GM18868 (cell line): ENCODE data around the gene NOL7.

Experiments used
- ATAC-seq: cut with Tn5 transposase; IDR thresholded peaks from one replicate; pipeline ENCODE4 v1.9.1; 2021; ENCODE audit warnings: mild to moderate bottlenecking, moderate library complexity; ENCODE audit not compliant: unreplicated experiment

The NOL7 gene

DNA sequence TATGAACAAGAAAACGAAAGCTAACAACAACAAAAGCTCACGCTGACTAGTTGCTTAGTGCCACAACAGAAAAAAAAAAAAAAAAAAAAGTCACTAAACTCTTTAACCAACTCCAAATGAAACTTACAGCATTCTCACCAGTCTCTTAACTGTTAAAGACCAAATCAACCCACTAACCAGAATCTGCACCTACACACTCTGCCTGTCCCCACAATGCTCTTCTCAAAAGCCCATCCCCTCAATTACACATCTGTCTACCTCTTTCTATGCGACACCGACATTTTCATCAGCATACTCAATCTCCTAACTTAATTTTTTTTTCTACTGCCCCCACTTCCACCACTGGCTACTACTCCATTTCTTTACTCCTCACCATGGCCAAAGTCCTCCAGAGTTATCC, 34.3 kb downstream of the NOL7 start:
- no peak for ATAC-seq

DNA sequence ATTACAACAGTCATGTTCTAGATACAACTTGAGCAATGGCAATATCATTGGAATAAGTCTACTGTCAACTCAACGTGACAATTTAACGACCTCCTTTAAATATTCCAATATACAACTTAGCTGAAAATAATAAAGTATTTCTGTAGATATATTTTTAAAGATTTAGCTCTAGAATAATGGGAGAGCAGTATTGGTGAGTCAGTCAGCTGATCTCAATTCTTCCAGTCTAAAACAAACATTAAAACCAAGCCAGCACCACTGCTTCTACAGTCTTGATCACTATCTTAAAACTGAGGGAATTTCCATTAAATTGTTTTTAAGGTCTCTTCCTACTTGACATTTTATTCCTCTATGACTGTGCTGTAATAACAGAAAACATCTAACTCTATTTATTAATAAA, 38.2 kb downstream of the NOL7 start:
- ATAC-seq = no peak

- ATAC-seq = no peak
Measured at GRCh38 chr6:13654496-13654895, 39.4 kb downstream of the NOL7 start.

- no peak for ATAC-seq
Measured at GRCh38 chr6:13655700-13656099, 40.6 kb downstream of the NOL7 start.

GRCh38 chr6:13660273-13660672, 45.1 kb downstream of the NOL7 start:
- ATAC-seq = no peak

DNA sequence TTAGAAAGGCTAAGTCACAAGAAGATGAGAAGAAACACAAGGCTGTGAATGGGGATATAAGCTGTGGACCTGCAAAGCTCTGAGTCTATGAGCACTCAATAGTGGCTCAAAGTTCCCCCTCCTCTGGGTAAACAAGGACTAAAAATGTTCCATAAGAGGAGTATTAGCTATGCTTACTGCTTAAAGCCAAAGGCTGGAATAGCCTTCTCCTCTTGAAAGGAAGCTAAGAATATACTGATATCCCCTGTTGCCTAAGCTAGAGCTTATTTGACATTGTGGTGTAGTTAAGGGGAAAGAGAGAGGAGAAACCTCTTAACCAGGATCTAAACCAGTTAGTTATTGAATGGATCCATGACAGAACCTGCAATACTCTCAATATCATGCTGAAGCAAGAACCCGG, 45.8 kb downstream of the NOL7 start:
- no peak for ATAC-seq

- no peak for ATAC-seq
Measured at GRCh38 chr6:13661647-13662046, 46.5 kb downstream of the NOL7 start.

DNA sequence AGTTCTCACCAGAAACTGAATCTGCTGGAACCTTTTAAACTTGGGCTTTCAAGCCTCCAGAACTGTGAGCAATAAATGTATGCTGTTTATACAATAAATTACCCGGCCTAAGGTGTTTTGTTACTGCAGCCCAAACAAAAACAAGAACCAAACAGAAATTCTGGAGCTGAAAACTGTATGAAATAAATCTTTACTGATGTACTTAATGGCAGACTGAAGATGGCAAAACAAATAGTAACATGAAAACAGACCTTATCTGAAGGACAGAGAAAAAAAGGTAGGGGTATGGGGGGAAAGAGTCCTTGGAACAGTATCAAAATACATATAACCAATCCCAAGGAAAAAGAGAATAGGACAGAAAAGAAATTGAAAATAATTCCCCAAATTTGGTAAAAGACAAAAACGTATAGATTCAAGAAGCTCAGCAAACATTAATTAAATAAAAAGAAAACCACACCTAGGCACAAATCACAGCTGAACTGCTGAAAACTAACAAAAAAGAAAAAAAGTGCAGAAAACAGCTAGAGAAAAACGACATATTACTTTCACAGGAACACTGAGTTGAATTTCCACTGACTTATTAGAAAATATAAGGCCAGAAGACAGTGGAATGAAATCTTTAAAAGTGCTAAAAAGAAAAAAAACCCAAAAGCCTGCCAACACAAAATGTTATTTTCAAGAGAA, 47.7 kb downstream of the NOL7 start:
- ATAC-seq = no peak

DNA sequence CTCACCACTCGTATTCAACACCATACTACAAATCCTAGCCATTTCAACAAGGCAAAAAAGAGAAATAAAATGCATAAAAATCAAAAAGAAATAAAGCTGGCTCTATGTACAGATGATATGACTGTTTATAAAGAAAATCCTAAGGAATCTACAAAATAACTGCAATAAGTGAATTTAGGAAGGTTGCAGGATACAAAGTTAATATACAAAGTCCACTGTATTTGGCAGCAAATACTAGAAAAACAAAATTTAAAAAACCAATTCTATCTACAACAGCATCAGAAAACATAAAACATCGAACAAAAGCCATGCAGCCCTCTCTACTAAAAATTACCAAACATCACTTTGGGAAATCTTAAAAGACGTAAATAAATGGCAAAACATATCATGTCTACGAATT, 48.9 kb downstream of the NOL7 start:
- no peak for ATAC-seq

- no peak for ATAC-seq
Measured at GRCh38 chr6:13664703-13665352, 49.7 kb downstream of the NOL7 start.

DNA sequence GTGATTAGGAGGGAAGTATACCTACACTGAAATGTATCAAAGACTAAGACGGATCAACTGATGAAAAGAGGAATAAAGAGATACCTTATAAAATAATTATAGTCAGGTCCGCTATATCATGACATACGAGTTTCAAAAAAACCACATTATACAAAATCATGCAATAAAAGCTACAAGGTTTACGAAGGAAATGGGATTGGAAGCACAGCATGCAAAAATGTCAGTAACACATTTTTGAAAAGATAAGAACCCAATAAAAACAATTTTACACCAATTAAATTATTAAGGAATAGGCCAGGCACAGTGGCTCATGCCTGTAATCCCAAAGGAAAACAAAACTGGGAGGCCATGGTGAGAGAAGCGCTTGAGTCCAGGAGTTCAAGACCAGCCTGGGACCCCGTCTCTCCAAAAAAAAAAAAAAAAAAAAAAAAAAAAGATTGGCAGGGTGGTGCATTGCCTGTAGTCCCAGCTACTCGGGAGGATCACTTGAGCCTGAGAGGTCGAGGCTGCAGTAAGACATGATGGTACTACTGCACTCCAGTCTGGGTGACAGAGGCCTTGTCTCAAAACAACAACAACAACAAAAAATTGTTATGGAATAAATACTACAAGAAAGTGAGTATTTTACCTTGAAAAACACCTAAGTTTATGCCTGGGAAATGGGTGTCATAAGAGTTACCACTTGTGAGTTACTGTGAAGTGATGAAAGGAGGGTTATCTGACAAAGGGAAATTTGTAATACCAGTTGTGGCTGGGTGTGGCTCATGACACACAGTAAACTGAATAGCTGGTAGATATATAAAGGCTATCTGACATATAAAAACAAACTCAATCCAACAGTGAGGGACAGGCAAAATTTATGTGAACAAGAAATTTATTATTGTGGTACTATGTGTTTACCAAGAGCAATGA, 51.3 kb downstream of the NOL7 start:
- ATAC-seq = no peak

GRCh38 chr6:13667655-13668054, 52.5 kb downstream of the NOL7 start:
- no peak for ATAC-seq

GRCh38 chr6:13668291-13668928, 53.3 kb downstream of the NOL7 start:
- ATAC-seq = peak; percentile 72

DNA sequence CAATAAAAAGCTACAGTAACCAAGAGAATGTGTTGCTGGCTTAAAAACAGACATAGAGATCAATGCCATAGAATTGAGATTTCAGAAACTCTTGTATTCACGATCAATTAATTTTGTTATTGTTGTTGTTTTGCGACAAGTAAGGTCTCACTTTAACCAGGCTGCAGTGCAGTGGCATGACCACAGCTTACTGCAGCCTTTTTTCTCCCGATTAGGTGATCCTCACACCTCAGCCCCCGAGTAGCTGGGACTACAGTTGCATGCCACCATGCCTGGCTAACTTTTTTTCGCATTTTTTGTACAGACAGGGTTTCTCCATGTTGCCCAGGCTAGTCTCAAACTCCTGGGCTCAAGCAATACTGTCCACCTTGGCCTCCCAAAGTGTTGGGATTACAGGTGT, 54.3 kb downstream of the NOL7 start:
- no peak for ATAC-seq
